Fibroblast of mammary gland (primary cell): ENCODE results near the gene ABCA13.
A peak's percentile ranks its signal among the peaks of the same experiment; 100 is the strongest.

Experiments
- DNase-seq: peaks from one replicate; pipeline ENCODE4 v3.0.0-alpha.2; 2010; ENCODE audit warnings: low read depth
- H3K4me3 ChIP-seq: 2 replicates; pipeline ENCODE4 v1.5.1; 2011; ENCODE audit warnings: low read depth, mild to moderate bottlenecking, low read length, moderate library complexity; ENCODE audit not compliant: control insufficient read depth
- CTCF ChIP-seq: conservative IDR thresholded peaks from 2 replicates; pipeline ENCODE4 v1.5.1; 2011; ENCODE audit warnings: low read depth, low read length, inconsistent platforms; ENCODE audit not compliant: control insufficient read depth, insufficient read depth

Gene ABCA13

GRCh38 chr7:48180981-48181380, 9.7 kb downstream of the ABCA13 start:
- peak; percentile 16 for DNase-seq
- no peak overlapping the region for H3K4me3 ChIP-seq
- no peak for TF ChIP-seq CTCF

- no peak for TF ChIP-seq CTCF
- H3K4me3 ChIP-seq = no peak overlapping the region
- peak; percentile 33 for DNase-seq
Observed at GRCh38 chr7:48182718-48183369, 11.6 kb downstream of the ABCA13 start.

GRCh38 chr7:48183370-48183743, 12.1 kb downstream of the ABCA13 start:
- peak; percentile 26 for DNase-seq
- no peak overlapping the region for H3K4me3 ChIP-seq

GRCh38 chr7:48183965-48184364, 12.7 kb downstream of the ABCA13 start:
- no peak overlapping the region for H3K4me3 ChIP-seq
- DNase-seq = no peak
- TF ChIP-seq CTCF = no peak

More at GRCh38 chr7:48183370-48183743, 12.1 kb downstream of the ABCA13 start:
- no peak for TF ChIP-seq CTCF

GRCh38 chr7:48188776-48189520, 17.7 kb downstream of the ABCA13 start:
- no peak for TF ChIP-seq CTCF
- no peak overlapping the region for H3K4me3 ChIP-seq
- peak; percentile 21 for DNase-seq

- no peak for TF ChIP-seq CTCF
- no peak for DNase-seq
Observed at GRCh38 chr7:48192996-48193395, 21.7 kb downstream of the ABCA13 start.

More at GRCh38 chr7:48192996-48193395, 21.7 kb downstream of the ABCA13 start:
- no peak overlapping the region for H3K4me3 ChIP-seq
